Ramos (cell line): ENCODE data around the gene ZNF692.
"Not testable (repeated sequence)": the region's sequence is repeated elsewhere in the genome, so short reads cannot be mapped to it uniquely, and the experiment has no call there.

Experiments used
- in situ Hi-C: fragments of 300-500 bp; cut with MboI; formaldehyde crosslinking; loops from one replicate; pipeline ENCODE4 v1.14.3; 2022; ENCODE audit warnings: low sequenced_read_pairs; ENCODE audit not compliant: unreplicated experiment

ZNF692 gene

GRCh38 chr1:248858891-248859889 lies at the start of gene ZNF692:
ZNF692 (minus strand) TSS chr1:248859085; CDS start chr1:248858309, 776 bp downstream.
- in situ Hi-C loops: no loop called here

- in situ Hi-C loops: no loop called here
Measured at GRCh38 chr1:248906753-248907661, 48.1 kb upstream of the ZNF692 start.

- in situ Hi-C loops: no loop called here
Measured at GRCh38 chr1:248906009-248906752, 47.3 kb upstream of the ZNF692 start, which contains the start of gene PGBD2. PGBD2 (plus strand) TSS chr1:248906235; CDS start chr1:248913863, 7,628 bp downstream.

GRCh38 chr1:248905662-248906008 lies 46.8 kb upstream of the ZNF692 start:
- in situ Hi-C loops: no loop called here

- in situ Hi-C loops: no loop called here
Measured at GRCh38 chr1:248904437-248905216, 45.7 kb upstream of the ZNF692 start.

GRCh38 chr1:248901578-248901977 lies 42.7 kb upstream of the ZNF692 start:
- in situ Hi-C loops: no loop called here

- in situ Hi-C loops: no loop called here
Measured at GRCh38 chr1:248900637-248901036, 41.8 kb upstream of the ZNF692 start.

GRCh38 chr1:248897412-248898337 lies 38.8 kb upstream of the ZNF692 start:
- in situ Hi-C loops: no loop called here

- in situ Hi-C loops: no loop called here
Measured at GRCh38 chr1:248894837-248895236, 36.0 kb upstream of the ZNF692 start.

GRCh38 chr1:248892590-248892989 lies 33.7 kb upstream of the ZNF692 start:
- in situ Hi-C loops: no loop called here

GRCh38 chr1:248891758-248892157 lies 32.9 kb upstream of the ZNF692 start:
- in situ Hi-C loops: no loop called here

- in situ Hi-C loops: no loop called here
Measured at GRCh38 chr1:248890549-248891498, 31.9 kb upstream of the ZNF692 start.

- in situ Hi-C loops: not testable (repeated sequence)
Measured at GRCh38 chr1:248889914-248890243, 31.0 kb upstream of the ZNF692 start.

GRCh38 chr1:248886237-248886895 lies 27.5 kb upstream of the ZNF692 start:
- in situ Hi-C loops: no loop called here

GRCh38 chr1:248885646-248886045 lies 26.8 kb upstream of the ZNF692 start:
- in situ Hi-C loops: no loop called here

- in situ Hi-C loops: no loop called here
Measured at GRCh38 chr1:248884632-248885295, 25.9 kb upstream of the ZNF692 start.
